Thyroid gland (tissue), 4 donors: Measurements from ENCODE around the gene PAM.

Experiments used
- POLR2A ChIP-seq, 2 donors: fragments of 450-650 bp; IDR thresholded peaks; one replicate each; pipeline ENCODE4 v1.6.1; 2017; ENCODE audit warnings: antibody characterized with exemption in 2 of 2, mild to moderate bottlenecking in 2 of 2, moderate library complexity in 1 of 2
- TF ChIP-seq, protein P1 (sequence below), 6 experiments: fragments of 200-600 bp in 3 of 6; fragments of 450-650 bp in 3 of 6; sonication (generic) in 3 of 6; IDR thresholded peaks; one replicate each; pipeline ENCODE4 v1.5.1; 2016 to 2019; ENCODE audit warnings: antibody characterized with exemption in 6 of 6, mild to moderate bottlenecking in 2 of 6, inconsistent platforms in 1 of 6, moderate library complexity in 1 of 6

DNA sequence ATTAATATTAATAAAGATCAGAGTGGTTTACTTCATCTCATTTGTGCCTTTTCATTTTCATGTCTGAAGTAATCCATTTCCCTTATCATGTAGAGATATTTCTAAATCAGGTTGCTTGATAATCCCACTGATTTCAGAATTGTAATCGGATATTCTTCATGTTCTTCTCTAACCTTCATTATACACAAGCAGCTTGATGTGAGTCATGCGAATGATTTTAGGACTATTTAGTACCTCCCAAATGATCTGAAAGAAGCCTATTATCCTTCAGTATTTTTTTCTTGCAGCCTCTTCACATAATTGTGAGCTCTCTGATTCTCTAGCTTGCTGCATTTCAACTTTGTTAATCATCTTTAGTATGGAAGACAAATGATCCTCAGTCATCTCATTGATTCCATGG lies 182.8 kb downstream of the PAM start:
- TF ChIP-seq POLR2A (IDR thresholded peaks at IDR 0.05) = no peak
- TF ChIP-seq, protein P1, sequence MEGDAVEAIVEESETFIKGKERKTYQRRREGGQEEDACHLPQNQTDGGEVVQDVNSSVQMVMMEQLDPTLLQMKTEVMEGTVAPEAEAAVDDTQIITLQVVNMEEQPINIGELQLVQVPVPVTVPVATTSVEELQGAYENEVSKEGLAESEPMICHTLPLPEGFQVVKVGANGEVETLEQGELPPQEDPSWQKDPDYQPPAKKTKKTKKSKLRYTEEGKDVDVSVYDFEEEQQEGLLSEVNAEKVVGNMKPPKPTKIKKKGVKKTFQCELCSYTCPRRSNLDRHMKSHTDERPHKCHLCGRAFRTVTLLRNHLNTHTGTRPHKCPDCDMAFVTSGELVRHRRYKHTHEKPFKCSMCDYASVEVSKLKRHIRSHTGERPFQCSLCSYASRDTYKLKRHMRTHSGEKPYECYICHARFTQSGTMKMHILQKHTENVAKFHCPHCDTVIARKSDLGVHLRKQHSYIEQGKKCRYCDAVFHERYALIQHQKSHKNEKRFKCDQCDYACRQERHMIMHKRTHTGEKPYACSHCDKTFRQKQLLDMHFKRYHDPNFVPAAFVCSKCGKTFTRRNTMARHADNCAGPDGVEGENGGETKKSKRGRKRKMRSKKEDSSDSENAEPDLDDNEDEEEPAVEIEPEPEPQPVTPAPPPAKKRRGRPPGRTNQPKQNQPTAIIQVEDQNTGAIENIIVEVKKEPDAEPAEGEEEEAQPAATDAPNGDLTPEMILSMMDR (IDR thresholded peaks at IDR 0.05) = no peak
